ENCODE measurements around the gene ZBTB47. TPM values are rescaled to one million over a fixed set of nuclear protein-coding genes. Genes with fewer than 3 reads are reported as not detected.

ZBTB47 gene
- total and polyA plus RNA-seq, 12 donors, result 7.0 to 39.4 (median 27.9) TPM

DNA sequence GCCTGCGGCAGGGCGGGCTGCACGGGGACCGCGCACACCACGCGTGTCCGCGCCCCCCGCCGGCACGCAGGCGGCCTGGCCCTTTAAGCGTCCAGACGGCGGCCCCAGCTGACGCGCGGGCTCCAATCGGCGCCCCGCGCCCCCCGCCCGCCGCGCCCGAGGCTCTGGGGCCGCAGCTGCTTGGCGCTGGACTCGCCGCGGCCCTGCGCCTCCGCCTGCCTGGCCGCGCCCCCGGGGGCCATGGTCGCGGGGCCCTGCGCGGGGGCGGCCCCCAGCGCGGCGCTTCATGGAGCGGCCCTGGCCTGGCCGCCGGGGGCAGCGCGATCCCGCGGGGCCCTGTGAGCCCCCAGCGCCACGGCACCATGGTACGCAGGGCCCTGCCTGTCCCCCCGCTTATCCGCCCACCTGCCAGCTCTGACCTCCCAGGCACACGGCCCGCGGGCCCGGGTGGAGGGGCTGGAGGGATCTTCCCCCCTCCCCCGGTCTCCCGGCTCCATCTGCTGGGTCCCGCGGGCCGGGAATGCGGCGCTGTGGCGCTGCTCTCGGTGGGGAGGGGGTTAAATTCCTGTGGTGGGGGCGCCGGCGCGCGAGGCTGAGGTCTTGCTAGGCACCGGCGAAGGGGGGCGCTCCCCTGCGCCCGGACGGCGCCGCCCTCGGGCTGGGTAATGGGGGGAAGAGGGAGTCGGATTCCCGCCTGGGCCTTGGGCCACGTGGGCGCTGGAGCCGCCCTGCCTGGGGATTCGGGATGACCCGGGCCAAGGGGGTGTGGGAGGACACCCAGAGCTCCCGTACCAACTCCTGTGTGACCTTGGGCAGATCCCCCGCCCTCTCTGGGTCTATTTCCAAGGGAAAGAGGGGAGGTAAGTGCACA lies 1.1 kb downstream of the ZBTB47 start:
- TF ChIP-seq POLR2A (IDR thresholded peaks at IDR 0.05), result peak; percentile 3 to 41
- TF ChIP-seq CTCF (IDR thresholded peaks at IDR 0.05), result no peak
- peaks cover 36 to 48% of the 10 kb centered on the region in 2 donors for H3K4me1 ChIP-seq (replicated peaks in 1 of 2)
- H3K27ac ChIP-seq, result peak overlapping the region in 4 of 5 donors; percentile 70 to 94 (median 82)
- peak; percentile 61 to 86 (median 78) for DNase-seq
- intact Hi-C loops (cut with DNase I), result loop anchor here (5.0 to 10.0 kb wide), 2 partner anchors 50 to 52 kb away; partner anchors contain the start of gene NKTR (in 2 of the 2)
- no peaks in the 10 kb centered on the region for H3K27me3 ChIP-seq
- no peaks in the 10 kb centered on the region for H3K9me3 ChIP-seq (replicated peaks in 1 of 3)
- peak overlapping the region in 3 of 4 donors; percentile 54 to 86 (median 58) for H3K4me3 ChIP-seq
- WGBS, 4 donors, result 1 to 5% (median 2%) methylated on average over 7 to 94 of the region's 94 CpGs
- H3K36me3 ChIP-seq (replicated peaks in 1 of 2), result peaks cover 0 to 9% of the 10 kb centered on the region in 2 donors

- peaks cover 36 to 57% of the 10 kb centered on the region in 2 donors for H3K4me1 ChIP-seq (replicated peaks in 1 of 2)
- no peak for TF ChIP-seq POLR2A (IDR thresholded peaks at IDR 0.05)
- no peaks in the 10 kb centered on the region for H3K27me3 ChIP-seq
- H3K9me3 ChIP-seq (replicated peaks in 1 of 3), result no peaks in the 10 kb centered on the region
- WGBS, 4 donors, result 51 to 57% (median 53%) methylated on average over 3 to 4 of the region's 4 CpGs
- peaks cover 0 to 9% of the 10 kb centered on the region in 2 donors for H3K36me3 ChIP-seq (replicated peaks in 1 of 2)
- peak overlapping the region in 1 of 4 donors; percentile 86 for H3K4me3 ChIP-seq
- H3K27ac ChIP-seq, result peak overlapping the region in 3 of 5 donors; percentile 70 to 94 (median 89)
- DNase-seq, result peak in 5 of 7 donors; percentile 33 to 69 (median 48)
- intact Hi-C loops (cut with DNase I), result loop anchor here in 1 of 2 donors (10.0 kb wide), 1 partner anchor 51 kb away; the partner anchor contains the start of gene NKTR
Measured at GRCh38 chr3:42655331-42655888, 1.9 kb downstream of the ZBTB47 start.

- intact Hi-C loops (cut with DNase I), result loop anchor here in 1 of 2 donors (10.0 kb wide), 1 partner anchor 51 kb away; the partner anchor contains the start of gene NKTR
- H3K4me1 ChIP-seq (replicated peaks in 1 of 2), result peaks cover 36 to 57% of the 10 kb centered on the region in 2 donors
- peak overlapping the region in 3 of 5 donors; percentile 46 to 94 (median 89) for H3K27ac ChIP-seq
- peaks cover 0 to 9% of the 10 kb centered on the region in 2 donors for H3K36me3 ChIP-seq (replicated peaks in 1 of 2)
- 68 to 83% (median 73%) methylated on average over 6 of the region's 6 CpGs for WGBS, 4 donors
- no peaks in the 10 kb centered on the region for H3K27me3 ChIP-seq
- H3K9me3 ChIP-seq (replicated peaks in 1 of 3), result no peaks in the 10 kb centered on the region
- DNase-seq, result peak in 6 of 7 donors; percentile 48 to 73 (median 58)
- no peak overlapping the region for H3K4me3 ChIP-seq
- TF ChIP-seq POLR2A (IDR thresholded peaks at IDR 0.05) (no peak), CTCF (IDR thresholded peaks at IDR 0.05) (no peak)
Measured at GRCh38 chr3:42655980-42656679, 2.6 kb downstream of the ZBTB47 start.

GRCh38 chr3:42656680-42657610 lies 3.4 kb downstream of the ZBTB47 start:
- Histone ChIP-seq H3K27me3 (no peaks in the 10 kb centered on the region), H3K9me3 (replicated peaks in 1 of 3) (no peaks in the 10 kb centered on the region), H3K36me3 (replicated peaks in 1 of 2) (peaks cover 0 to 9% of the 10 kb centered on the region in 2 donors), H3K27ac (peak overlapping the region in 1 of 5 donors; percentile 10), H3K4me1 (replicated peaks in 1 of 2) (peaks cover 35 to 48% of the 10 kb centered on the region in 2 donors), H3K4me3 (no peak overlapping the region)
- TF ChIP-seq POLR2A (IDR thresholded peaks at IDR 0.05) (no peak), CTCF (IDR thresholded peaks at IDR 0.05) (no peak)
- peak in 1 of 7 donors; percentile 27 for DNase-seq
- intact Hi-C loops (cut with DNase I), result loop anchor here in 1 of 2 donors (10.0 kb wide), 1 partner anchor 52 kb away; the partner anchor contains the start of gene NKTR
- WGBS, 4 donors, result 84 to 100% (median 94%) methylated on average over 1 to 9 of the region's 9 CpGs
